Measurements from ENCODE around the gene CD151.

CD151 gene

DNA sequence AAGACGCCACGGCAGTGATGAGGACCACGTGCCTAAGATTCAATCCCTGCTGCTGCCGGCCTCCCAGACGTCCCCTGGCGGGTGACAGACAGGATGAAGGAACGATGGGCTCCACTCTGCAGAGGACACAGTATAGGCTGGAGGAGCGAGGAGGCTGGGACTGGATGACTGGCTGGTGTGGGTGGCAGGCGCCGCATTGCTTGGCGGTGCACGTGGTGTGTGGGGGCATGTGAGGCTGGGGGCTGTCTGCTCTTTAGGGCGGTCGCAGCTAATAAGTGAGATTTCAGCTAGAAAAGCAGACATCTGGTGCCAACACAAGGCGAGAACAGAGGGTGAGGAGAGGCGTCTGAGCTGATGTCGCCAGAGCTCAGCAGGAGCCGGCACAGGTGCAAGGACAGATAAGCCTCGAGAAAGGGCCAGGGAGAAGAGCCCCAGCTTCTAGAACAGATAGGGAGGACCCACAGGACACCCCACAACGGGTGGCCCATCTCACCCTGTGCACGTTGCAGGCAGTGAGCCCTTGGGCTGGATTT lies 43.1 kb downstream of the CD151 start:
- no peak for DNase-seq

- DNase-seq = no peak
These were observed 43.8 kb downstream of the CD151 start for GRCh38 chr11:876545-876944.

GRCh38 chr11:877565-877964 lies 44.8 kb downstream of the CD151 start:
- DNase-seq = no peak

DNA sequence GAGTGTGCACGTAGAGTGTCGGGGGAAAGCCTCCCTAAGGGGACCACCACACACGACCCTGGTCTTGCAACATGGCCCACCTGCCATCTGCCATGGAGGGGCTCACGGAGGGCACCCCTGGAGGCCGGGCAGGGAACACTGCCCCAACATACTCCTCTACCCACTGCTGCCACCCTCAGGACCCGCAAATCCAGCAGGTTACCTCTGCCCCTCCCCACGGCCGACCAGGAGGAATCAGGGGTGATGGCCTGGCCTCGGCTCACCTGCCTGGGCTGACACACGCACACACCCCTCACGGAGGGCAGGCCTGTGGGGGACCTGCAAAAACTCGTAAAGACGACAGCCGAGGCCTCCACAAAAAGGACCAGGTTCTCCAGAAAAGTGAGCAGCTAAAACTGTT lies 47.7 kb downstream of the CD151 start:
- no peak for DNase-seq

DNA sequence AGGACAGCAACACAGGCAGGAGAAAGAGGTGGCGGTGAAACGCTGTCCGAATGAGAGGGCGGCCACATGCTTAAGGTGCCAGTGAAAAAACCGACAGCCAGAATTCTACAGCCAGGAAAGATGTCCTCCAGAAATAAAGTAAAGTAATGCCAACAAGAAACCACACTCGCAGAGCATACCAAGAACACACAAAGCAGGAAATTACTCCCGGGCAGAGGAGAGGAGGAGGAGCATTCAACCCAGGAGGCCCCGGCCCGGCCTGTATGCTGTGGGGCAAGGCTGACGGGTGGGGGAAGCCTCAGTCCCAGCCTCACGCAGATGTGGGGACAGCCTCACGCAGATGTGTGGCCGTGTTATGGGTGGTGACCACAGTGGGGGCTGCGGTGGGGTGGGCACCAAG lies 49.8 kb downstream of the CD151 start:
- peak; percentile 83 to 90 for DNase-seq

GRCh38 chr11:883527-883926 lies 50.8 kb downstream of the CD151 start:
- DNase-seq = no peak

GRCh38 chr11:884578-885070 lies 51.9 kb downstream of the CD151 start:
- DNase-seq = no peak

GRCh38 chr11:886568-886967 lies 53.8 kb downstream of the CD151 start:
- DNase-seq = no peak

DNA sequence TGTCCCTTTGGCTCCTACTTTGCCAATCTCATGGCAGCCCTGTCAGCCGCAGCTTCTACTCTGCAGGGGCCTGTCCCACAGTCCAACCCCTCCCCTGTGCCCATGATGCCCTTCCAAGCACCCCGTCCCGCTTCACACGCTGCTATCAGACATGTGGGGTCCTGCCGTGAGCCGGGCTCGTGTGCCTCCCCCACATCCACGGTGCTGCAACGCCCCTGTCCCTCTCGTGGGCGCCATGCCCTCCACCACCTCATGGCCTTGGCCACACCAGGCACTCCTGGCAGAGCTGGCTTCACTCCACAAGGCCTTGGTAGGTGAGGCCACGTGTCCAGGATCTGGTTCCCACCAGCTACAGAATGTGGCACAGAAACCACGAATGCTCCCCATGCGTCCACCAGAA lies 54.8 kb downstream of the CD151 start:
- DNase-seq = no peak
